IPS-20b (cell line): Measurements from ENCODE around the gene RBM33.

Experiments used
- H3K27ac ChIP-seq: one replicate; pipeline ENCODE4 v1.5.1; 2013; ENCODE audit warnings: low read length
- H3K27me3 ChIP-seq: 2 replicates; pipeline ENCODE4 v1.6.1; 2013; ENCODE audit warnings: mild to moderate bottlenecking, low read length, inconsistent platforms; ENCODE audit not compliant: insufficient read depth
- H3K36me3 ChIP-seq: 2 replicates; pipeline ENCODE4 v1.6.1; 2013; ENCODE audit warnings: low read depth, mild to moderate bottlenecking, inconsistent platforms, low read length, moderate library complexity; ENCODE audit not compliant: insufficient read depth
- H3K4me1 ChIP-seq: 2 replicates; pipeline ENCODE4 v1.6.1; 2013; ENCODE audit warnings: mild to moderate bottlenecking, control low read depth, inconsistent platforms, low read length, moderate library complexity; ENCODE audit not compliant: insufficient read depth
- H3K4me3 ChIP-seq: 2 replicates; pipeline ENCODE4 v1.5.1; 2013; ENCODE audit warnings: mild to moderate bottlenecking, low read length, inconsistent platforms
- H3K9ac ChIP-seq: 2 replicates; pipeline ENCODE4 v1.6.1; 2013; ENCODE audit warnings: low read depth, mild to moderate bottlenecking, inconsistent platforms, low read length, moderate library complexity
- H3K9me3 ChIP-seq: 2 replicates; pipeline ENCODE4 v1.6.1; 2013; ENCODE audit warnings: mild to moderate bottlenecking, low read depth, low read length, inconsistent platforms; ENCODE audit not compliant: insufficient read depth

RBM33 gene

DNA sequence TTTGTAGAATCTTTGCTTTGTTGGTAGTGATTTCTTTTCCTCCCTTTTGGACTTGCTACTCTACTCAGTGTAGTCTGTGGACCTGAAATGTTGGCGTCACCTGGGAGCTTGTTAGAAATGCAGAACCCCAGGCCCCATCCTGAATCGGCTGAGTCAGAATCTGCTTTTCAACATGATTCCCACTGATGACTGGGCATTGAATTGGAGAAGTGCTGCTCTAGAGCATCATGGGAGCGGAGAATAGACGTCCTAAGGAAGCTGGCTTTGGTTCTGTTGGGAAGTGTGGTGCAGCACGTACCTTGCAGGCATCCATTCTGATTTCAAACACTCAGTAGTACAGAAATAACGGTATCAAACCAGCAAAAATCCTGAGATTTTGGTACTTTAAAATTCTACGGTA is 54.7 kb downstream of the RBM33 start:
- H3K27me3 ChIP-seq, result no peaks in the 10 kb centered on the region
- no peak overlapping the region for H3K27ac ChIP-seq
- H3K36me3 ChIP-seq, result peaks cover 37% of the 10 kb centered on the region
- H3K9ac ChIP-seq, result no peak overlapping the region
- H3K4me3 ChIP-seq, result no peak overlapping the region
- H3K9me3 ChIP-seq, result no peaks in the 10 kb centered on the region
- H3K4me1 ChIP-seq, result peaks cover 3% of the 10 kb centered on the region; the same call in 1 of the 2 replicates

DNA sequence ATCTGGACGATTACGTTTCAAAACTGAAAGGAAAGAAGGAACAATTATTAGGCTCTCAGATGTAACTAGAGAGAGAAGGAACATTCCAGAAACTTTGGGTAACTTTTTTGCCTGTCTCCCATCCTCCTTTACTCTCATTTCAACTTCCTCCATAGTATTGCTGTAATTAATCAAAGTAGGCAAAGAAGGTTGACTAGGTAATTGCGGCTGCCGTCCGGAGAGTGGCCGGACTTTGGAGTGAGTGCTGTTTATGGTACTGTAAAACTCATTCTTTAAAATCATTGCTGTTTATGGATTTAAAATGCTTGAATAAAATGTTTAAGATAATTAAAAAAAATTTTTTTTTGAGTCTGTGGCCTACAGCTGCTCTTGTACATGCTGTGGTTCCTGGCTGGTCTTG is 56.4 kb downstream of the RBM33 start:
- H3K27me3 ChIP-seq, result no peaks in the 10 kb centered on the region
- peaks cover 52% of the 10 kb centered on the region for H3K36me3 ChIP-seq
- no peak overlapping the region for H3K9ac ChIP-seq
- H3K9me3 ChIP-seq, result no peaks in the 10 kb centered on the region
- H3K27ac ChIP-seq, result no peak overlapping the region
- no peak overlapping the region for H3K4me3 ChIP-seq
- peaks cover 3% of the 10 kb centered on the region; the same call in 1 of the 2 replicates for H3K4me1 ChIP-seq

DNA sequence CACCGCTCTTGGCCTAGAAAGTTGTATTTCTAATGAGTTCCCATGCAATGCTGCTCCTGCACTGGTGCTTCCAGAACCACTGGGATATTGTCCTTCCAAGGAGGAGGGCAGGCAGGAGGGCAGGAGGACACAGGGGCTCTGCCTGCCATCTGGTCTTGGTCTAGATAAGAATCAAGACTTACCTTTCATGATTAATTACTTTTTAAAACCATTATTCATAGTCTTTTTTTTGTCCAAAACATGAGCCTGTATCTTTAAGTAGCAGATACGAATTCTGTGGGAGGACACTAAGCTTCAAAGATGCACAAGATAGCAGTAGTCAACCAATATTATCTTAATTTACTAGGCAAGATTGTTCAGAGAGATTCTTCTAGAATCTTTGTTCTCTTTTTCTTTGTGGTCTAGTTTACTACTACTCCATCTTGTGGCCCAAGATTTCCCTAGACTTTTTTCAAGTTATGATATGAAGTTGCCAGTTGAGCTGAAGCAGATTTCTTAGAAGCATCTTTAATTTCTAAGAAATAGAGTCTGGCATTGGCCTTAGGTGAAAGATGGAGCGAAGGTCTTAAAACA is 57.6 kb downstream of the RBM33 start:
- Histone ChIP-seq H3K4me1 (peaks cover 3% of the 10 kb centered on the region; the same call in 1 of the 2 replicates), H3K27ac (no peak overlapping the region), H3K9ac (no peak overlapping the region), H3K27me3 (no peaks in the 10 kb centered on the region), H3K36me3 (peaks cover 64% of the 10 kb centered on the region), H3K9me3 (no peaks in the 10 kb centered on the region), H3K4me3 (no peak overlapping the region)

DNA sequence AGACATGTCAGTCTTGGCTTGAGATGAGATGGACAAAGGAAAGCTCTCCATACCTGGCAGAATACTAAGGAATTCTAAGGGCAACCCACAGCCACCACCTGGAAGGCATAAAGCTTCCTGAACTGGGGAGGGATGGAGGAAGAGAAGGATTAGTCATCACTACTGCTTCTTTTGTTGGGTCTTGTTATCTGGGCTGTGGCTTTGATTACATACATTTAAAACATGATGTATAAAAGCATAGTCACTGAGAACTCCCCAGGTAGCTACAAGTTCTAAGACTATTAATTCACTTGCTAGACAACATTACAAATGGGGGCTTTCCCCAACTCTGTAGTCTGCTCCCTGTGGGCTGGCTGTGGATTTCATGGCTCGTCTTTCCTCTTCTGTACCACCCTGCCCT is 58.2 kb downstream of the RBM33 start:
- Histone ChIP-seq H3K27me3 (no peaks in the 10 kb centered on the region), H3K27ac (no peak overlapping the region), H3K4me1 (peaks cover 3% of the 10 kb centered on the region; the same call in 1 of the 2 replicates), H3K9me3 (no peaks in the 10 kb centered on the region), H3K9ac (no peak overlapping the region), H3K4me3 (no peak overlapping the region), H3K36me3 (peaks cover 70% of the 10 kb centered on the region)

DNA sequence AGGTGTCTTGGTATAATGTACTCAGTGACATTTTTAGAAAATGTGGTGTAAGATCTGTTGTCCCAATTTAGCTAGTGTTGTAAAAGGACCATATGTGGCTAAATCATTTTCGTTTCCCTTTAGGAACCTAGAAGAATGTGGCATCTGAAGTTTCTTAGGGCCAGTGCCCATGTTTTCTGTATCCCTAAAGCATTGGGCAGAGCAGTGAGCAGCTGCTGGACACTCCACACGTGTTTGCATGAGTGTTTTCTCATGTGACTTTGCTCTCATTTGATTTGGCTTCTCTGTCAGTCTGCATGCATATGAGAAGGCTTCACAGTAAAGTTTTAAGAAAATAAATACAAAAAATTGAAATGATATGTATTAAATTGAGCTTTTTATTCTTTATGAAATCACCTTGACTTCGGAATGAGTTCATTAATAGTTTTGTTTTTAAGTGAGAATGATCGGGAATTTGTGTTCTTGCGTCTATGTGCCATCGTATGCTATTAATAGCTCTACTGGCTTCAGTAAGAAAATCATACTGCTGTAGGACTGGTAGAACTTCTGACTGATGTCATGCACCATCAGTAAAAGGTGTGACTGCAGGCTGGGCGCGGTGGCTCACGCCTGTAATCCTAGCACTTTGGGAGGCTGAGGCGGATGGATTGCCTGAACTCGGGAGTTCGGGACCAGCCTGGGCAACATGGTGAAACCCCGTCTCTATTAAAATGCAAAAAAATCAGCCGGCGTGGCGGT is 61.3 kb downstream of the RBM33 start:
- peaks cover 96% of the 10 kb centered on the region for H3K36me3 ChIP-seq
- H3K4me1 ChIP-seq, result no peaks in the 10 kb centered on the region
- H3K27ac ChIP-seq, result no peak overlapping the region
- no peaks in the 10 kb centered on the region for H3K9me3 ChIP-seq
- no peak overlapping the region for H3K4me3 ChIP-seq
- H3K9ac ChIP-seq, result no peak overlapping the region
- H3K27me3 ChIP-seq, result no peaks in the 10 kb centered on the region

DNA sequence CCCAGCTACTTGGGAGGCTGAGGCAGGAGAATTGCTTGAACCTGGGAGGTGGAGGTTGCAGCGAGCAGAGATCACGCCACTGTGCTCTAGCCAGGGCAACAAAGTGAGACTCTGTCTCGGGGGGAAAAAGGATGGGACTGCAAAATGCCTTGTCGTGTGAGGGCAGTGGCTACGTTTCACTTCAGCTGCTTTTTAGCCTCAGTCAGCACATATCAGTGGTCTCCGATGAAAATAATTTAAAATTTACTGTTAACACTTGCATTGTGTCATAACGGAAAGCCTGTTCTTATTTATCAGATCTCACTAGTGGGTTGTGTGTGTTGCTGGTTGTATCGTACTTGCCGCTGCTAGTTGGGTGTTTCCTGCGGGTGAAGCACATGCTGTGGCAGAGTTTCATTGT is 61.9 kb downstream of the RBM33 start:
- Histone ChIP-seq H3K27ac (no peak overlapping the region), H3K36me3 (peaks cover 96% of the 10 kb centered on the region)

DNA sequence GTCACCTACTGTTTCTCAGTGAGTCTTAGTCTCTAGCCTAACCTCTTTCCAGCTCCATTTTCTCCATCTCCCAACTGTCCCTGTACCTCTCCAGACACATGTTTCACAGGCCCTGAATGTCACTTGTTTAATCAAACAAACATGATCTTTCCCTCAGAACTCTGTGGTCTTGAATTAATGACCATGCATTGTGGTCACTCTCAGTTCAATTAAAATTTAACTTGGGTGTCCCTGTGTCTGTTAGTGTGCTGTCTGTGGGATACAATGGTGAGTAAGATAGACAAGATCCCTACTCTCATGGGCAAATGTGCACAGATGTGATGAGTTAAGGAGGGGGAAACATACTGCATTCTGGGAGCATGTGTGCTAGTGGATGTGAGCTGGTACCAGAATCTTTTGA is 65.0 kb downstream of the RBM33 start:
- peaks cover 90% of the 10 kb centered on the region for H3K36me3 ChIP-seq
- no peak overlapping the region for H3K9ac ChIP-seq
- no peaks in the 10 kb centered on the region for H3K27me3 ChIP-seq
- no peak overlapping the region for H3K27ac ChIP-seq
- no peaks in the 10 kb centered on the region for H3K9me3 ChIP-seq
- no peaks in the 10 kb centered on the region for H3K4me1 ChIP-seq
- no peak overlapping the region for H3K4me3 ChIP-seq

More for the DNA sequence above, 61.9 kb downstream of the RBM33 start:
- no peaks in the 10 kb centered on the region for H3K9me3 ChIP-seq
- no peak overlapping the region for H3K9ac ChIP-seq
- no peaks in the 10 kb centered on the region for H3K27me3 ChIP-seq
- no peaks in the 10 kb centered on the region for H3K4me1 ChIP-seq
- H3K4me3 ChIP-seq, result no peak overlapping the region

DNA sequence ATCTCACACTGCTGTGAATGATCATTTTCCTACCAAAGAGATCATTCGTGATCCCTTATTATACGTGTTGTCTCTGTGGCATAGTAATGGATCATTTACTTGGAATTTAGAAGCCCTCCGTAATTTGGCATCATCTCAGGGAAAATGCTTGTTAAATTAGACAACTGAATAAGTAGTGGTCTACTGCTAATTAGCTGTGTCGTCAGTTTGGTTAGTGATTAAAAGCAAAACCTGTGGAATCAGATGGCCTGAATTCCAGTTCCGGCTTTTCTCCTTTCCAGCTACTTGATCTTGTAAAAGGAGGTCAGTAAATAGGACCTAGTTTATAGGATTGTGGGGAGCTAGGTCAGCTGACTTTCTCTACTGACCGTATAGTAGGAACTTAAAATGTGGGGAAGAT is 65.6 kb downstream of the RBM33 start:
- Histone ChIP-seq H3K9ac (no peak overlapping the region), H3K9me3 (no peaks in the 10 kb centered on the region), H3K27me3 (no peaks in the 10 kb centered on the region), H3K4me3 (no peak overlapping the region), H3K36me3 (peaks cover 86% of the 10 kb centered on the region), H3K27ac (no peak overlapping the region), H3K4me1 (no peaks in the 10 kb centered on the region)

DNA sequence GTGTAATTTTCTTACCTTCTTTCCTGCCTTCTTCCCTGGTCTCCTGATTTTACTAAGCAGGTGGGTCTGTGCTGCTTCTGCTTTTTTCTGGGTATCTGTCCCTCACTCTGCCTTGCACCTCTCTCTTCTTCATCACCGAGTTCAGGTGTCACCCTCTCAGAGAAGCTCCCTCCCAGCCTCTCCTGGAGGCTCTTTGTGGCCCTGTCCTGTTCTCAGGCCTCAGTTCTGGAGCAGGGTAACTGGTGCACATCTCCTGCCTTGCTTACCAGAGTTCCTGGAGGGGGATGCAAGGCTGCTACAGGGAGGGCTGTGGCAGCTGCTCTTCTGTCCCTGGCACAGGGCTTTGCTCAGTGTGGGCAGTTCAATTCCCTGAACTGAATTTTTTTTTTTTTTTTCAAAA is 66.1 kb downstream of the RBM33 start:
- Histone ChIP-seq H3K9me3 (no peaks in the 10 kb centered on the region), H3K4me1 (no peaks in the 10 kb centered on the region), H3K27me3 (no peaks in the 10 kb centered on the region), H3K36me3 (peaks cover 86% of the 10 kb centered on the region), H3K4me3 (no peak overlapping the region), H3K9ac (no peak overlapping the region), H3K27ac (no peak overlapping the region)

DNA sequence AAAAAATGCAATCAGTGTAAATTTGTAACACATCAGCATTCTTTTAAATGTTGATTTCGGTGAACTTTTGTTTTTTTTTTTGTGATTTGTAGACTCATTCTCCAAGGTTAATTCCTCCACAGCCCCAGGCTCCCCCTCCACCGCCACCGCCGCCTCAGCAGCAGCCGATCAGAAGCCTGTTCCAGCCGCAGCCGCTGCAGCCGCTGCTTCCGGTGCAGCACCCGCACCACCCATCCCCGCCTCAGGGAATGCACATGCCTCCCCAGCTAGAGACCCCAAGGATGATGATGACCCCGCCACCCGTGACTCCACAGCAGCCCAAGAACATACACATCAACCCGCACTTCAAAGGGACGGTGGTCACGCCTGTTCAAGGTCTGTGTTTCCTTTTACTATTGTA is 66.6 kb downstream of the RBM33 start:
- H3K9me3 ChIP-seq, result no peaks in the 10 kb centered on the region
- H3K9ac ChIP-seq, result no peak overlapping the region
- H3K4me1 ChIP-seq, result no peaks in the 10 kb centered on the region
- peaks cover 87% of the 10 kb centered on the region for H3K36me3 ChIP-seq
- H3K4me3 ChIP-seq, result no peak overlapping the region
- no peak overlapping the region for H3K27ac ChIP-seq
- H3K27me3 ChIP-seq, result no peaks in the 10 kb centered on the region

DNA sequence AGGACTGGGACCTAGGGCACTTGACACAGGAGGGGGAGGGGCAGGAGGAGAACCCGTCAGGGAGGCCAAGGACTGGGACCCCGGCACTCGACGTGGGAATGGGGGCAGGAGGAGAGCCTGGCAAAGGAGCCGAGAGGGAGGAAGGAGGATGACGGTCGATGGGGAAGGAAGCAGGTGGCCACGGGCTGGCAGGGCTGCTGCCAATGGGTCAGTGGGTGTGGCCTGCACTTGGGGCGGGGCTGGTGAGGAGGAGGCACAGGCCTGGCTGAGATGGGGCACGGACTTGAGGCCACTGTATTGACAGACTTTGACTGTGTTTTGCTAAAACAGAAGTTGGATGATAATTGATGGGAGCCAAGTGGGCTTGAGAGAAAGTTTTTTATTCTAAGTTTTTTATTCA is 68.9 kb downstream of the RBM33 start:
- Histone ChIP-seq H3K4me3 (no peak overlapping the region), H3K9ac (no peak overlapping the region), H3K36me3 (peaks cover 87% of the 10 kb centered on the region), H3K27ac (no peak overlapping the region), H3K4me1 (no peaks in the 10 kb centered on the region), H3K9me3 (no peaks in the 10 kb centered on the region), H3K27me3 (no peaks in the 10 kb centered on the region)

DNA sequence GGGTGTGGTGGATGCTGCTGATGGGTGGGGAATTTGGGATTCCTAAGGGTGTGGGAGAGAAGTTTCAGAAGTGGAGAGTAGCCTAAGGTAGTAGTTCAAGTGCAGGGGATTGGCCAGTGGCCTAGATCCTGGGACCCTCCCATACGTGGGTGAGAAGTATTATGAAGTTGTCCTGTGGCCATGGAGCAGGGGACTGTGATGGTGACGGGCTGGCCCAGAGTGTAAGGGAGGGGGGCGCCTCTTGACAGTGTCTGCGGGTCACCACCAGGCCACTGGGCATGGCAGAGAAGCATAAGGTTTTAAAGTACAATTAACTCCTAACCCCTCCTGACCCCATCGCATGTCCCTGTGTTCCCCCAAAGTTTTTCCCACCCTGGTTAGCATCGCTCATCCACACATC is 70.2 kb downstream of the RBM33 start:
- peaks cover 81% of the 10 kb centered on the region for H3K36me3 ChIP-seq

More for the DNA sequence above, 70.2 kb downstream of the RBM33 start:
- H3K9ac ChIP-seq, result no peak overlapping the region
- H3K27ac ChIP-seq, result no peak overlapping the region
- H3K27me3 ChIP-seq, result no peaks in the 10 kb centered on the region
- H3K9me3 ChIP-seq, result no peaks in the 10 kb centered on the region
- H3K4me3 ChIP-seq, result no peak overlapping the region
- H3K4me1 ChIP-seq, result no peaks in the 10 kb centered on the region
